Spleen (tissue), 11 donors: ENCODE measurements around the gene LSM14A. TPM values are rescaled to one million over a fixed set of nuclear protein-coding genes. Genes with fewer than 3 reads are reported as not detected.
A peak's percentile ranks its signal among the peaks of the same experiment; 100 is the strongest.

Source experiments
- DNase-seq: peaks from one replicate; pipeline ENCODE4 v3.0.0-alpha.2; 2020
- H3K27ac ChIP-seq, 8 donors: fragments of 200-600 bp; sonication (generic) in 7 of 8; 1 replicate in 4 of 8; 2 replicates in 4 of 8; pipeline versions ENCODE4 v1.5.0 to v1.8.0; 2016 to 2021; ENCODE audit warnings: inconsistent platforms in 4 of 8, mild to moderate bottlenecking in 4 of 8, moderate library complexity in 1 of 8
- H3K27me3 ChIP-seq, 7 donors: fragments of 200-600 bp; sonication (generic) in 6 of 7; replicated peaks in 1 of 7; 1 replicate in 4 of 7; 2 replicates in 3 of 7; pipeline versions ENCODE4 v1.5.0 to v1.8.0; 2016 to 2021; ENCODE audit warnings: inconsistent platforms in 3 of 7, mild to moderate bottlenecking in 1 of 7
- H3K36me3 ChIP-seq, 6 donors: fragments of 200-600 bp; sonication (generic) in 5 of 6; 1 replicate in 4 of 6; 2 replicates in 2 of 6; pipeline versions ENCODE4 v1.5.0 to v1.8.0; 2016 to 2021; ENCODE audit warnings: inconsistent platforms in 2 of 6
- H3K4me1 ChIP-seq, 6 donors: fragments of 200-600 bp; sonication (generic) in 5 of 6; 1 replicate in 3 of 6; 2 replicates in 3 of 6; pipeline versions ENCODE4 v1.5.0 to v1.8.0; 2016 to 2021; ENCODE audit warnings: inconsistent platforms in 3 of 6
- H3K4me3 ChIP-seq, 8 donors: fragments of 200-600 bp; sonication (generic) in 7 of 8; 1 replicate in 4 of 8; 2 replicates in 4 of 8; pipeline versions ENCODE4 v1.5.0 to v1.8.0; 2016 to 2021; ENCODE audit warnings: inconsistent platforms in 4 of 8, mild to moderate bottlenecking in 4 of 8, moderate library complexity in 2 of 8
- H3K9me3 ChIP-seq, 8 donors: fragments of 200-600 bp; sonication (generic) in 7 of 8; 1 replicate in 4 of 8; 2 replicates in 4 of 8; pipeline versions ENCODE4 v1.5.0 to v1.8.0; 2016 to 2021; ENCODE audit warnings: inconsistent platforms in 4 of 8
- CTCF ChIP-seq, 11 experiments: fragments of 200-600 bp in 7 of 11; fragments of 450-650 bp in 4 of 11; sonication (generic) in 4 of 11; IDR thresholded peaks in 8 of 11; conservative IDR thresholded peaks in 3 of 11; 1 replicate in 7 of 11; 2 replicates in 4 of 11; pipeline versions ENCODE4 v1.4.0 to v1.8.0; 2016 to 2021; ENCODE audit warnings: antibody characterized with exemption in 11 of 11, inconsistent platforms in 4 of 11, mild to moderate bottlenecking in 1 of 11
- POLR2A ChIP-seq, 3 donors: fragments of 450-650 bp; IDR thresholded peaks; one replicate each; pipeline ENCODE4 v1.5.1; 2017; ENCODE audit warnings: antibody characterized with exemption in 3 of 3, mild to moderate bottlenecking in 1 of 3
- POLR2AphosphoS5 ChIP-seq, 3 donors: sonication (generic); formaldehyde crosslinking; IDR thresholded peaks; one replicate each; pipeline ENCODE4 v1.5.1; 2017; ENCODE audit warnings: antibody characterized with exemption in 3 of 3
- WGBS, 5 donors: extraction: QIAGEN DNeasy Blood & Tissue Kit in 3 of 5; methylation state at CpG; one replicate each; pipeline versions ENCODE4 v1.1.5 to v1.1.7; 2013 to 2018; 5-methylcytosine and 5-hydroxymethylcytosine counted together
- intact Hi-C: fragments of 100-400 bp; cut with DNase I; formaldehyde crosslinking; loops from one replicate; pipeline ENCODE4 v1.15.0; 2023; ENCODE audit warnings: low total_unique reads
- polyA plus RNA-seq, 3 donors: library from polyadenylated mRNA; stranded (reverse); fragments of 200-250 nt; gene quantifications; one replicate each; pipeline ENCODE4 v1.2.1, GENCODE V29; 2013
- total RNA-seq, 7 donors: library from RNA; depleted of rRNA in 3 of 7; stranded (reverse); fragments of >200 nt in 3 of 7; fragmentation: NEBNext Ultra II Directional in 4 of 7; extraction: Animal tissue kit (Norgen Biotek cat#: 25700) in 4 of 7; gene quantifications; one replicate each; pipeline versions ENCODE4 v1.1.0 to v1.2.1, GENCODE V29; 2016 to 2021
- donor health status: healthy with polysubstance abuse.
- donor health status: DM: no; HTN: no; CAD: no; lungs with moderate emphysema.
- donor health status: DM: no; HTN: no; CAD: no.
- donor health status: Bipolar disorder and iron deficiency.
- donor health status: healthy.
- donor health status: DM: no; HTN: no; CAD: no.
- donor health status: DM: yes; HTN: yes; CAD: no.

Gene LSM14A
- total and polyA plus RNA-seq, 10 donors = 46.8 to 187 (median 122) TPM

- Histone ChIP-seq H3K36me3 (peaks cover 0 to 6% (median 0%) of the 10 kb centered on the region in 6 donors), H3K9me3 (no peaks in the 10 kb centered on the region), H3K27ac (peak overlapping the region; percentile 67 to 99 (median 96)), H3K4me1 (peaks cover 13 to 61% (median 35%) of the 10 kb centered on the region in 6 donors), H3K4me3 (peak overlapping the region; percentile 38 to 93 (median 77)), H3K27me3 (peaks cover 0 to 7% (median 0%) of the 10 kb centered on the region in 7 donors)
- peak; percentile 86 for DNase-seq
- intact Hi-C loops = no loop called here
- WGBS, 5 donors = 0% methylated on average over 54 to 88 of the region's 88 CpGs
- no peak for TF ChIP-seq POLR2A (IDR thresholded peaks at IDR 0.05)
- peak; percentile 13 to 66 (median 56) for TF ChIP-seq POLR2AphosphoS5 (IDR thresholded peaks at IDR 0.05)
- TF ChIP-seq CTCF (IDR thresholded peaks at IDR 0.05 in 8 of 11, conservative IDR thresholded peaks at IDR 0.05 in 3 of 11) = no peak
These were observed 82.6 kb downstream of the LSM14A start for GRCh38 chr19:34254698-34255432.

GRCh38 chr19:34255546-34255945 lies 83.2 kb downstream of the LSM14A start:
- H3K27me3 ChIP-seq = peaks cover 0 to 7% (median 0%) of the 10 kb centered on the region in 7 donors
- 64 to 72% (median 68%) methylated on average over 9 of the region's 9 CpGs for WGBS, 5 donors
- H3K4me1 ChIP-seq = peaks cover 13 to 68% (median 36%) of the 10 kb centered on the region in 6 donors
- H3K9me3 ChIP-seq = no peaks in the 10 kb centered on the region
- no peak for DNase-seq
- H3K36me3 ChIP-seq = peaks cover 0 to 6% (median 0%) of the 10 kb centered on the region in 6 donors
- peak overlapping the region; percentile 67 to 99 (median 96) for H3K27ac ChIP-seq
- TF ChIP-seq POLR2AphosphoS5 (IDR thresholded peaks at IDR 0.05) (no peak), CTCF (IDR thresholded peaks at IDR 0.05 in 8 of 11, conservative IDR thresholded peaks at IDR 0.05 in 3 of 11) (no peak), POLR2A (IDR thresholded peaks at IDR 0.05) (no peak)
- intact Hi-C loops = no loop called here
- peak overlapping the region; percentile 38 to 93 (median 77) for H3K4me3 ChIP-seq

- no peak for DNase-seq
- WGBS, 5 donors = 77 to 86% (median 79%) methylated on average over 5 of the region's 5 CpGs
- no peak for TF ChIP-seq POLR2AphosphoS5 (IDR thresholded peaks at IDR 0.05)
- TF ChIP-seq CTCF (IDR thresholded peaks at IDR 0.05 in 8 of 11, conservative IDR thresholded peaks at IDR 0.05 in 3 of 11) = no peak
- no peak for TF ChIP-seq POLR2A (IDR thresholded peaks at IDR 0.05)
- Histone ChIP-seq H3K4me1 (peaks cover 13 to 82% (median 43%) of the 10 kb centered on the region in 6 donors), H3K36me3 (peaks cover 0 to 6% (median 0%) of the 10 kb centered on the region in 6 donors), H3K27me3 (peaks cover 0 to 7% (median 0%) of the 10 kb centered on the region in 7 donors), H3K9me3 (no peaks in the 10 kb centered on the region), H3K27ac (no peak overlapping the region), H3K4me3 (no peak overlapping the region)
- intact Hi-C loops = no loop called here
These were observed 84.7 kb downstream of the LSM14A start for GRCh38 chr19:34256835-34257558.

- WGBS, 5 donors = 90 to 99% (median 95%) methylated on average over 2 of the region's 2 CpGs
- H3K27me3 ChIP-seq = peaks cover 0 to 7% (median 0%) of the 10 kb centered on the region in 7 donors
- no peaks in the 10 kb centered on the region for H3K9me3 ChIP-seq
- TF ChIP-seq CTCF (IDR thresholded peaks at IDR 0.05 in 8 of 11, conservative IDR thresholded peaks at IDR 0.05 in 3 of 11) (no peak), POLR2AphosphoS5 (IDR thresholded peaks at IDR 0.05) (no peak), POLR2A (IDR thresholded peaks at IDR 0.05) (no peak)
- peaks cover 13 to 85% (median 43%) of the 10 kb centered on the region in 6 donors for H3K4me1 ChIP-seq
- H3K4me3 ChIP-seq = no peak overlapping the region
- peaks cover 0 to 6% (median 0%) of the 10 kb centered on the region in 6 donors for H3K36me3 ChIP-seq
- H3K27ac ChIP-seq = no peak overlapping the region
- DNase-seq = no peak
- intact Hi-C loops = no loop called here
These were observed 85.2 kb downstream of the LSM14A start for GRCh38 chr19:34257559-34257924.
